IPS-11a (cell line): ENCODE data around the gene TUBGCP2.

ENCODE experiments used
- H3K4me3 ChIP-seq: one replicate; pipeline ENCODE4 v1.5.1; 2013; ENCODE audit warnings: low read depth, low read length, control low read depth

TUBGCP2 gene

GRCh38 chr10:133281628-133282372 is 26.9 kb downstream of the TUBGCP2 start:
- no peak overlapping the region for H3K4me3 ChIP-seq

- H3K4me3 ChIP-seq = no peak overlapping the region
These were observed 27.6 kb downstream of the TUBGCP2 start for GRCh38 chr10:133281084-133281483.

- H3K4me3 ChIP-seq = no peak overlapping the region
These were observed 28.1 kb downstream of the TUBGCP2 start for GRCh38 chr10:133280391-133281059.

GRCh38 chr10:133279326-133280226 is 29.1 kb downstream of the TUBGCP2 start:
- H3K4me3 ChIP-seq = no peak overlapping the region

GRCh38 chr10:133278577-133279265 is 30.0 kb downstream of the TUBGCP2 start:
- H3K4me3 ChIP-seq = no peak overlapping the region

- no peak overlapping the region for H3K4me3 ChIP-seq
These were observed 30.6 kb downstream of the TUBGCP2 start for GRCh38 chr10:133277993-133278576.

- H3K4me3 ChIP-seq = no peak overlapping the region
These were observed 31.2 kb downstream of the TUBGCP2 start for GRCh38 chr10:133277277-133277992.

- H3K4me3 ChIP-seq = peak within 1 kb of the TSS; percentile 17
These were observed 32.1 kb downstream of the TUBGCP2 start, which contains the start of gene ADAM8 for GRCh38 chr10:133276435-133277201. ADAM8 (minus strand) TSS chr10:133276868; CDS start chr10:133276817, 51 bp downstream.

- H3K4me3 ChIP-seq = no peak overlapping the region
These were observed 32.6 kb downstream of the TUBGCP2 start for GRCh38 chr10:133276100-133276434.

- no peak overlapping the region for H3K4me3 ChIP-seq
These were observed 33.0 kb downstream of the TUBGCP2 start for GRCh38 chr10:133275684-133276092.

GRCh38 chr10:133274751-133275683 is 33.7 kb downstream of the TUBGCP2 start:
- no peak overlapping the region for H3K4me3 ChIP-seq

GRCh38 chr10:133273534-133274143 is 35.0 kb downstream of the TUBGCP2 start:
- H3K4me3 ChIP-seq = no peak overlapping the region

GRCh38 chr10:133272964-133273420 is 35.7 kb downstream of the TUBGCP2 start:
- no peak overlapping the region for H3K4me3 ChIP-seq

- H3K4me3 ChIP-seq = no peak overlapping the region
These were observed 36.2 kb downstream of the TUBGCP2 start for GRCh38 chr10:133272301-133272963.

- H3K4me3 ChIP-seq = no peak overlapping the region
These were observed 37.0 kb downstream of the TUBGCP2 start for GRCh38 chr10:133271521-133272300.

- no peak overlapping the region for H3K4me3 ChIP-seq
These were observed 37.8 kb downstream of the TUBGCP2 start for GRCh38 chr10:133270773-133271297.
